T-helper 1 cell treated with Interleukin-12 subunit alpha and Interleukin-12 subunit beta and Interleukin-4 antibody, amounts not matched to agents 30 ng/mL and 1 ng/mL, for 36 hours (primary cell): Measurements from ENCODE around the gene DTD2. TPM values are rescaled to one million over a fixed set of nuclear protein-coding genes. Genes with fewer than 3 reads are reported as not detected.

Source experiments
- intact Hi-C: fragments of 100-400 bp; cut with micrococcal nuclease; formaldehyde crosslinking; loops from one replicate; pipeline ENCODE4 v1.15.1; 2024
- total RNA-seq: library from RNA; stranded (reverse); gene quantifications from 2 replicates; pipeline ENCODE4 v1.2.3, GENCODE V29; 2022

DTD2 gene
- total RNA-seq, 1 donor from 2014 or later: 17.7 TPM

- intact Hi-C loops: no loop called here
Measured at GRCh38 chr14:31410048-31410650, 47.2 kb downstream of the DTD2 start.

- intact Hi-C loops: loop anchor here (5.0 kb wide), 1 partner anchor 39 kb away; no protein-coding TSS in a partner anchor
Measured at GRCh38 chr14:31408421-31408820, 48.9 kb downstream of the DTD2 start.

DNA sequence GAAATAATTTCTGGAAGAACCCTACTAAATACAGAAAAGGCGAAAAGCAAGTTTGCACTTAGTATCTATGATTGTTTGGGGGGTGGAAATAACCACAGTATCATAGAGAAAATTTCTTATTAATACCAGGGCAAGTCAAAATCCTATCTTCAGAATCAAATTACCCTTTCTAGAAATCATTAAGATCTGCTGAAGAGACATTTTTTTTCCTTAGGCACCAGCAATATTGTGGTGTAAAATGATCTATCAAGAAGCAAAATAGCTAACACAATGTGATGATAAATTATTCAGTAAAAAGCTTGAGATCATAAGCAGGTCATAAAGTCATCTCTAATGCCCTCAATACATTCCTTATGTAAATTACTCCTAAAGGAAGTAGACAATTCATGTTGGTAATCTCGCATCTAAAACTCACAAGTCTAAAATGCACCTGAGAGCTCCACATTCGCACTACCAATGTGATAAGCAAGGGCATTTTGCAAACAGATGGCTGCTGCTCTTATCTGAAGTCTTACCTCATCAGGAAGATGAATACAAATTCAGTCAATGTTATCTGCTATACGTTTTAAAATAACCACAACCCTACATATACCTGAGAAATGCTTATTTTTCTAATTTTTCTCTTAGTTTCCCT, 51.6 kb downstream of the DTD2 start:
- intact Hi-C loops: loop anchor here (5.0 kb wide), 1 partner anchor 42 kb away; no protein-coding TSS in a partner anchor

DNA sequence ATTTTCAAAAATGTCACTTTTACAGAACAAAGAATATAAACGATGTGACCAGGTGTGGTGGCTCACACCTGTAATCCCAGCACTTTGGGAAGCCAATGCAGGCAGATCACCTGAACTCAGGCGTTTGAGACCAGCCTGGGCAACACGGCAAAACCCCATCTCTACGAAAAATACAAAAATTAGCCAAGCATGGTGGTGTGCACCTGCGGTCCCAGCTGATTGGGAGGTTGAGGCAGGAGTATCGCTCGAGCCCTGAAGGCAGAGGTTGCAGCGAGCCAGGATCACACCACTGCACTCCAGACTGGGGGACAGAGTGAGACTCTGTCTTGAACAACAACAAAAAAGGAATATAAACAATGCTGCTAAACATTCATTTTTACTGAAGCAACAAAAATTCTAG, 52.2 kb downstream of the DTD2 start:
- intact Hi-C loops: loop anchor here (5.0 kb wide), 1 partner anchor 42 kb away; no protein-coding TSS in a partner anchor

DNA sequence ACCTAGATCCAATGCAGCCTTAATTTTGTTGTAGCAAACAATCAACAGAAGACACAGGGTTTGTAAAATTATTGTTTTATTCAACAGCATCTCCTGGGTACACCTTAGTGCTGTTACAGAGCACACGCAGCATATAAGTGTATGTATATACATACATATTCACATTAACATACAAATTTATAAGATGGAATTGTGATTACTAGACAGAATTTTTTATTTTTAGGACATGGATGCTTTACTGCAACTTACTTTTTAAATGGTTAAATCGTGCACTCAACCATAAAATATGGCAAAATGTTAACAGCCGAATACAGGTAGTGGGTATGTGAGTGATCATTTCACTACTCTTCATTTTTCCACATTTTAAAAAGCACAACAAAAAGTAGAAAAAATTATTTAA, 53.6 kb downstream of the DTD2 start:
- intact Hi-C loops: no loop called here

GRCh38 chr14:31402764-31403439, 54.4 kb downstream of the DTD2 start:
- intact Hi-C loops: no loop called here

- intact Hi-C loops: no loop called here
Measured at GRCh38 chr14:31401369-31401932, 55.9 kb downstream of the DTD2 start.

DNA sequence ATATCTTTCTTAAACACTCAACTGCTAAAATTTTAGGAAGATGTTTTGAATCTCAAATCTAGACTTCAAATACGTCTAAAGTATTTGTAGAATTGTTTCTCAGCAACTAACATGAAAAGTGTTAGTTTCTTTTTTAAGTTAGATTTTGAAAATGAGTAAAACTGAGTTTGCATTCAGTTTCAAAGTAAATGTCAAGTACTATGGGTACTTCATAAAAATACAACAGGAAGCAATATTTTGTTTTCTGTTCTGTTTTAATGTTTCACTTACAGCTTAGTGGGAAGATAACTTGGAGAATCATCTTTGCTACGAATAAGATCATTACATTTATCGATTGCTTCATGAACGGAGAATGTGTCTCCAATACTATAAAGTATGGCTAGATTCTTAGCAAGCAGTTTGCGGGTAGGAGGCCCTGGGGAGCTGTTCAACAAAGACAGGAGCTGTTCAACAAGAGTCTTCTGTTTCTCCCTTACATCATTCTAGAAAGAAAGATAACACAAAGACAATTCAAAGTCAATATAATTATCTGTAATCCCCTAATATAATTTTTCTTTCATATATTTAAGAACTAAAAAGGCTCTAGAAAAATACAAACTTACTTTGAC, 57.2 kb downstream of the DTD2 start:
- intact Hi-C loops: loop anchor here (1.0 kb wide), 2 partner anchors 11 to 20 kb away; partner anchors contain the start of gene HEATR5A

Other genes with a start within 250 kb of the DTD2 start
- 102 and 107 TPM in 2 replicates for gene HECTD1, start 249.7 kb downstream of the DTD2 start, total RNA-seq
- 12.3 and 14.7 TPM in 2 replicates for gene HEATR5A, start 37.0 kb downstream of the DTD2 start, total RNA-seq
- not detected in 2 replicates for gene GPR33, start 30.5 kb upstream of the DTD2 start, total RNA-seq
- gene NUBPL, start 103.9 kb upstream of the DTD2 start, total RNA-seq: 6.6 and 8.7 TPM in 2 replicates